Neural cell (in vitro differentiated cells): Measurements from ENCODE around the gene OARD1.

ENCODE experiments used
- TF ChIP-seq, protein P1 (sequence below): IDR thresholded peaks from 2 replicates; pipeline ENCODE4 v1.6.1; 2012; ENCODE audit warnings: borderline replicate concordance
- TF ChIP-seq, protein P2 (sequence below): fragments of 450-650 bp; IDR thresholded peaks from 2 replicates; pipeline ENCODE4 v1.5.1; 2014; ENCODE audit warnings: antibody characterized with exemption, mild to moderate bottlenecking, moderate library complexity; ENCODE audit not compliant: poor library complexity, severe bottlenecking

DNA sequence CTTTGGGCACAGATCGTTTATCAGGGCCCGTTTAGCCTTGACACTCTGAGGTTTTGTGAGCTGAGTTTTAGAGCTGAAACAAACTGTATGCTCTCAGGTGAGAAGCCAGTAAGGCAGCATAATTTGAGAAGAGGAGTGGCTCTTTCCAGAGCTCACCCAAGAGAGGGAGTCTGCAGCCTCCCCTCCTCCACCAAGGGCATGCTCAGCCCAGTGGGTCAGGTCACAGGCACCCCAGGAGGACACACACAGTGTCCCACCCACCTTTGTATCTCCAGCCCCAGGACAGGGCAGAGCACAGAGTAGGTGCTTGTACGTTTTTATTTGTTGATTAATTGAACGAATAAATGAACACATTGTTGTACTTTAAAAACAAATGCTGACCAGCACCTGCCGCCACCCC lies 26.5 kb downstream of the OARD1 start:
- TF ChIP-seq, protein P1, sequence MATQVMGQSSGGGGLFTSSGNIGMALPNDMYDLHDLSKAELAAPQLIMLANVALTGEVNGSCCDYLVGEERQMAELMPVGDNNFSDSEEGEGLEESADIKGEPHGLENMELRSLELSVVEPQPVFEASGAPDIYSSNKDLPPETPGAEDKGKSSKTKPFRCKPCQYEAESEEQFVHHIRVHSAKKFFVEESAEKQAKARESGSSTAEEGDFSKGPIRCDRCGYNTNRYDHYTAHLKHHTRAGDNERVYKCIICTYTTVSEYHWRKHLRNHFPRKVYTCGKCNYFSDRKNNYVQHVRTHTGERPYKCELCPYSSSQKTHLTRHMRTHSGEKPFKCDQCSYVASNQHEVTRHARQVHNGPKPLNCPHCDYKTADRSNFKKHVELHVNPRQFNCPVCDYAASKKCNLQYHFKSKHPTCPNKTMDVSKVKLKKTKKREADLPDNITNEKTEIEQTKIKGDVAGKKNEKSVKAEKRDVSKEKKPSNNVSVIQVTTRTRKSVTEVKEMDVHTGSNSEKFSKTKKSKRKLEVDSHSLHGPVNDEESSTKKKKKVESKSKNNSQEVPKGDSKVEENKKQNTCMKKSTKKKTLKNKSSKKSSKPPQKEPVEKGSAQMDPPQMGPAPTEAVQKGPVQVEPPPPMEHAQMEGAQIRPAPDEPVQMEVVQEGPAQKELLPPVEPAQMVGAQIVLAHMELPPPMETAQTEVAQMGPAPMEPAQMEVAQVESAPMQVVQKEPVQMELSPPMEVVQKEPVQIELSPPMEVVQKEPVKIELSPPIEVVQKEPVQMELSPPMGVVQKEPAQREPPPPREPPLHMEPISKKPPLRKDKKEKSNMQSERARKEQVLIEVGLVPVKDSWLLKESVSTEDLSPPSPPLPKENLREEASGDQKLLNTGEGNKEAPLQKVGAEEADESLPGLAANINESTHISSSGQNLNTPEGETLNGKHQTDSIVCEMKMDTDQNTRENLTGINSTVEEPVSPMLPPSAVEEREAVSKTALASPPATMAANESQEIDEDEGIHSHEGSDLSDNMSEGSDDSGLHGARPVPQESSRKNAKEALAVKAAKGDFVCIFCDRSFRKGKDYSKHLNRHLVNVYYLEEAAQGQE = no peak
- TF ChIP-seq, protein P2, sequence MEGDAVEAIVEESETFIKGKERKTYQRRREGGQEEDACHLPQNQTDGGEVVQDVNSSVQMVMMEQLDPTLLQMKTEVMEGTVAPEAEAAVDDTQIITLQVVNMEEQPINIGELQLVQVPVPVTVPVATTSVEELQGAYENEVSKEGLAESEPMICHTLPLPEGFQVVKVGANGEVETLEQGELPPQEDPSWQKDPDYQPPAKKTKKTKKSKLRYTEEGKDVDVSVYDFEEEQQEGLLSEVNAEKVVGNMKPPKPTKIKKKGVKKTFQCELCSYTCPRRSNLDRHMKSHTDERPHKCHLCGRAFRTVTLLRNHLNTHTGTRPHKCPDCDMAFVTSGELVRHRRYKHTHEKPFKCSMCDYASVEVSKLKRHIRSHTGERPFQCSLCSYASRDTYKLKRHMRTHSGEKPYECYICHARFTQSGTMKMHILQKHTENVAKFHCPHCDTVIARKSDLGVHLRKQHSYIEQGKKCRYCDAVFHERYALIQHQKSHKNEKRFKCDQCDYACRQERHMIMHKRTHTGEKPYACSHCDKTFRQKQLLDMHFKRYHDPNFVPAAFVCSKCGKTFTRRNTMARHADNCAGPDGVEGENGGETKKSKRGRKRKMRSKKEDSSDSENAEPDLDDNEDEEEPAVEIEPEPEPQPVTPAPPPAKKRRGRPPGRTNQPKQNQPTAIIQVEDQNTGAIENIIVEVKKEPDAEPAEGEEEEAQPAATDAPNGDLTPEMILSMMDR = no peak
